Effector memory CD8-positive, alpha-beta T cell (primary cell): Measurements from ENCODE around the gene SLC38A4.
"Not testable (repeated sequence)": the region's sequence is repeated elsewhere in the genome, so short reads cannot be mapped to it uniquely, and the experiment has no call there.

Experiments used
- ATAC-seq: fragments of 150-1000 bp; cut with Tn5 transposase; replicated peaks from 2 replicates; pipeline ENCODE4 v1.10.0; 2021; ENCODE audit warnings: mild to moderate bottlenecking, moderate library complexity
- DNase-seq, 3 experiments: peaks; one replicate each; pipeline ENCODE4 v3.0.0; 2021
- H3K27ac Mint-ChIP-seq, 2 donors: one replicate each; pipeline ENCODE4 v1.8.0; 2022; ENCODE audit warnings: mild to moderate bottlenecking in 2 of 2, mixed read lengths in 2 of 2, moderate library complexity in 2 of 2
- H3K27me3 Mint-ChIP-seq, 2 donors: one replicate each; pipeline ENCODE4 v1.8.0; 2022; ENCODE audit warnings: mixed read lengths in 2 of 2
- H3K36me3 Mint-ChIP-seq: one replicate; pipeline ENCODE4 v1.8.0; 2022; ENCODE audit warnings: mild to moderate bottlenecking, moderate library complexity, mixed read lengths; ENCODE audit not compliant: insufficient read depth
- H3K4me1 Mint-ChIP-seq, 2 donors: one replicate each; pipeline ENCODE4 v1.8.0; 2022; ENCODE audit warnings: low read depth in 2 of 2, mixed read lengths in 2 of 2
- H3K4me3 Mint-ChIP-seq, 2 donors: one replicate each; pipeline ENCODE4 v1.8.0; 2022; ENCODE audit warnings: mild to moderate bottlenecking in 2 of 2, mixed read lengths in 2 of 2, moderate library complexity in 2 of 2
- H3K9me3 Mint-ChIP-seq, 2 donors: one replicate each; pipeline ENCODE4 v1.8.0; 2022; ENCODE audit warnings: mixed read lengths in 2 of 2
- total RNA-seq, 9 experiments: gene quantifications; one replicate each; lab custom pipeline; 2026; lab: John Stamatoyannopoulos, UW

The SLC38A4 gene, protein sequence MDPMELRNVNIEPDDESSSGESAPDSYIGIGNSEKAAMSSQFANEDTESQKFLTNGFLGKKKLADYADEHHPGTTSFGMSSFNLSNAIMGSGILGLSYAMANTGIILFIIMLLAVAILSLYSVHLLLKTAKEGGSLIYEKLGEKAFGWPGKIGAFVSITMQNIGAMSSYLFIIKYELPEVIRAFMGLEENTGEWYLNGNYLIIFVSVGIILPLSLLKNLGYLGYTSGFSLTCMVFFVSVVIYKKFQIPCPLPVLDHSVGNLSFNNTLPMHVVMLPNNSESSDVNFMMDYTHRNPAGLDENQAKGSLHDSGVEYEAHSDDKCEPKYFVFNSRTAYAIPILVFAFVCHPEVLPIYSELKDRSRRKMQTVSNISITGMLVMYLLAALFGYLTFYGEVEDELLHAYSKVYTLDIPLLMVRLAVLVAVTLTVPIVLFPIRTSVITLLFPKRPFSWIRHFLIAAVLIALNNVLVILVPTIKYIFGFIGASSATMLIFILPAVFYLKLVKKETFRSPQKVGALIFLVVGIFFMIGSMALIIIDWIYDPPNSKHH
- 0 to 0.21 (median 0) reads per million in 9 experiments for total RNA-seq

DNA sequence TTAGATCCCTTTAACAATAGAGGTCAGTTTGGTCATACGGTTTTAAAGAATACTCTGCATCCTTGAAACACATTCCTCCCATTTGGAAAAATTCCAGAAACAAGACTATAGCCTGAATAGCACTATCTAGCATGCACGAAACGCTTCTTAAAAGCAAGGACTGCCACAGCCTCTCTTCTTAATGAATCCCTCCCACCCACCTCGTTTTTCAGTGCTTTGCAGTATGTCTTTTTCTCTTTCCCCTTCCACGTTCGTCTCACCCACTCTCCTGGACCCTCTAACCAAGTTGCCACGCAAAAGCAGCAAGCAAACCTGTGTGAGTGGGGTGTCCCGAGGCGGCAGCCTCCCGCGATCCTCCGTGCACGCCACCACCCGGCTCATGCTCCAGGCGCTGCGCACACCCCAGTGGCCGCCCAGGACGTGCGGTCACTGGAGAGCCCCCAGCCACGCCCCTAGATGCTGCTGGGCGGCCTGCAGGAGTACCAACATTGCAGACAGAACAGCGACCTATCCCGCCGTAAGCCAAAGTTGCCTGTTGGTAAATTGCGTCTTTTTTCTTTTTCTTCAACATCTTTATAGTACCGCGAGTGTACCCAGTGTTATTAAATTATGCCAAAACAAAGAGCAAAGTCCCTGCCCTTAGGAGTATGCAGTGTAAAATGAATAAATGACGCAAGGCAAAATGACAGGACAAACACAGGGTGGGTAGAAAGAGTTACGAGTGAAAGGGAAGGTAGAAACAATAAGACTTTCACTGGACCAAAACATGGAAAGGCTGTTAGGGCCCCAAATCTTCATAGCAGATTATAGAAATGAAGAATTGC lies at the start of gene SLC38A4:
Gene SLC38A4 (minus strand): TSS at position 407 of the 824 bp plus-strand sequence. CDS start 32,926 bp downstream, outside the sequence.
- DNase-seq (no peak), ATAC-seq (no peak)
- Mint-ChIP-seq H3K4me1 (peaks cover 0 to 1% of the 10 kb centered on the region in 2 donors), H3K27me3 (peaks cover 71 to 78% of the 10 kb centered on the region in 2 donors), H3K27ac (no peak within 1 kb of the TSS), H3K36me3 (peaks cover 3% of the 10 kb centered on the region), H3K4me3 (no peak within 1 kb of the TSS), H3K9me3 (no peaks in the 10 kb centered on the region)

DNA sequence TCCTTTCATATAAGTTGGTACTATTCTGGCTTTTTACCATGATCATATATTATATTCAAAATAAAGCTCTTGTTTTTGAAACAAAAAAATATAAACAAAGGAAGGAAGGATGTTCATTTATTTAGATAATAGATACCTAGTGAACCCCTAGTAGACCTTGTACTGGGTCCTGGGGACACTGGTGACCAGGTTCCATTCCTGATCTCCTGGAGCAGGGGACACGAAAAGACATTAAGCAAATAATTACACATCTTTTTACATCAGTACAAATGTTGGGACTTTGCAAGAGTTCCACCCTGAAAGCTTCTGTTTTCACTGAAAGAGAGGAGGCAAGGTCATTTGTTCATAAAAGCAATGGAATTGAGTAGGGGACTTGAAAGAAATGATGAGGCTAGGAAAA lies 49.3 kb upstream of the SLC38A4 start:
- H3K4me3 Mint-ChIP-seq = no peak overlapping the region
- peaks cover 41% of the 10 kb centered on the region in 2 donors for H3K27me3 Mint-ChIP-seq
- no peak for DNase-seq
- no peaks in the 10 kb centered on the region for H3K4me1 Mint-ChIP-seq
- no peaks in the 10 kb centered on the region for H3K9me3 Mint-ChIP-seq
- H3K36me3 Mint-ChIP-seq = no peaks in the 10 kb centered on the region
- H3K27ac Mint-ChIP-seq = no peak overlapping the region
- no peak for ATAC-seq

DNA sequence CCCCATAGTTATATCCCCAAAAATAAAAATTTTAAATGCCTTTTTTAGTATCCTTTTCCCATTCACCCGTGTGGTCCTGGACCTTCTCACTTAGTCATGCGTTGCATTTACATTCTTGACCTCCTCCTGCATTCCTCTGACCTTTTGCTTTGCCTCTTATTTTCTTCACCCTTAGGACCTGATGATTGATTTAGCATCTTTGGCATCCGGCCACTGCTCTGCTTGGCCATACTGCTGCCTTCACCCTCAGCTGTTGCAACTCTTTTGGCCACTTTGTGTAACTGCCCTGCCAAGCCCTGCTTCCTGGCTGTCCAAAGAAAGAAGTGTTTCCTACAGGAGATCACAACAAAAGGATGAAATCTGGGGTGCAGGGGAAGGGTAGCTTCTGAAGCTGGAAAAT lies 48.8 kb upstream of the SLC38A4 start:
- peaks cover 40% of the 10 kb centered on the region in 2 donors for H3K27me3 Mint-ChIP-seq
- no peaks in the 10 kb centered on the region for H3K9me3 Mint-ChIP-seq
- DNase-seq (no peak), ATAC-seq (no peak)
- no peak overlapping the region for H3K4me3 Mint-ChIP-seq
- H3K27ac Mint-ChIP-seq = no peak overlapping the region
- H3K4me1 Mint-ChIP-seq = no peaks in the 10 kb centered on the region
- H3K36me3 Mint-ChIP-seq = no peaks in the 10 kb centered on the region

DNA sequence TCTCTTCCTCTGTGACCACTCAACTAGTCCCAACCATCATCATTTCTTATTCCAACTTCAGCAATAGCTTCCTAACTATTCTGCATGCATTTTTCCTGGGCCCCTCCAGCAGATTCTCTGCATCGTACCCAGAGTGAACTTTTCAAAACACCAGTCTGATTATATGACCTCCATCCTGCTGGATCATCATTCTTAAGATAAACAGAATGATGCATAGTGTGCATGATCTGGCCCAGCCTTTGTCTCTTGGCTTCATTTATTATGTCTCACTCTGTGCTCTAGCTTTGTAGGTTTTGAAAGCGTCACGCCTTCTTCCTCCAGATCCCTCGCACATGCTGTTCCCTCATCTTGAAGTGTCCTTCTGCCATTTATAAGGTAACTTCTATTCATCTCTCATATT lies 46.3 kb upstream of the SLC38A4 start:
- no peak for DNase-seq
- no peak for ATAC-seq
- Mint-ChIP-seq H3K27ac (no peak overlapping the region), H3K4me3 (no peak overlapping the region), H3K9me3 (no peaks in the 10 kb centered on the region), H3K27me3 (peaks cover 28 to 30% of the 10 kb centered on the region in 2 donors), H3K4me1 (no peaks in the 10 kb centered on the region), H3K36me3 (no peaks in the 10 kb centered on the region)

DNA sequence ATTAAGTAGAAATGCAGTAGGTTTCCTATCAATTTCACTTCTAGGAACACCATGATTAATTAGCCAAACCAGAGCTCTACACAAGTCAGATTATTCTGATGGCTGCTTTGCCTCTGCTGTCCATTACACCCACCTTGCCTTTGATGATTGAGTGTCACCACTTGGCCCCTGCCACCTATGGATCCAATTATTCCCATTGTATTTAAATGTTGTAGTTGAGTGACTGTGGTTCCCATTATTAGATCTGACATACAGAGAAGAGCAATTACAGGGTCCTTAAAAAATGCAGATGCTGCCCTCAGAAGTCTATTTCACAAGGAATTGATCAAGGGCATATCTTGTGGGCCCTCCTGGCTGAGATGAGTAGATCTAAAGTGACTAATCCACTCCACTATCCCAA lies 39.5 kb upstream of the SLC38A4 start:
- no peaks in the 10 kb centered on the region for H3K4me1 Mint-ChIP-seq
- no peak overlapping the region for H3K27ac Mint-ChIP-seq
- H3K27me3 Mint-ChIP-seq = peaks cover 7 to 34% of the 10 kb centered on the region in 2 donors
- no peaks in the 10 kb centered on the region for H3K36me3 Mint-ChIP-seq
- ATAC-seq (no peak), DNase-seq (no peak)
- H3K4me3 Mint-ChIP-seq = no peak overlapping the region
- H3K9me3 Mint-ChIP-seq = peaks cover 0 to 7% of the 10 kb centered on the region in 2 donors

DNA sequence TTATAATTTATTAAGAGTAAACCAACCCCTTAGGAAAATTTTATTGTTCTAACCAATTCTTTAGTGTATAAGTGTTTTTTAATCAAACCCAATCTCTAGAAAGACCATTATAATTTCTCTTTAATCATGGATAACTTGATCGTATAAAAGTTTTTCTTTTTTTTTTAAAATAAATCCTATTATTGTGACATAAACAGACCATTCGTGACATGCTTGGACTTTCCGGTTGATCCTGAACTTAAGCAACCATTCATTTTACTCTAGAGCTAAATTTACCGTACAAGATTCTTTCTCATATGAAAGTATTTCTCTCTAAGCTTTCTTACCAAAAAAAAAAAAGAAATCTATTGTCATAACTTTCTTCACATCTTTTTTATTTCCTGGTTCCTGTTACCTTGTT lies 32.6 kb upstream of the SLC38A4 start:
- Mint-ChIP-seq H3K27ac (no peak overlapping the region), H3K9me3 (no peaks in the 10 kb centered on the region), H3K4me1 (no peaks in the 10 kb centered on the region), H3K36me3 (no peaks in the 10 kb centered on the region), H3K4me3 (no peak overlapping the region), H3K27me3 (peaks cover 0 to 26% of the 10 kb centered on the region in 2 donors)
- DNase-seq (no peak), ATAC-seq (no peak)

DNA sequence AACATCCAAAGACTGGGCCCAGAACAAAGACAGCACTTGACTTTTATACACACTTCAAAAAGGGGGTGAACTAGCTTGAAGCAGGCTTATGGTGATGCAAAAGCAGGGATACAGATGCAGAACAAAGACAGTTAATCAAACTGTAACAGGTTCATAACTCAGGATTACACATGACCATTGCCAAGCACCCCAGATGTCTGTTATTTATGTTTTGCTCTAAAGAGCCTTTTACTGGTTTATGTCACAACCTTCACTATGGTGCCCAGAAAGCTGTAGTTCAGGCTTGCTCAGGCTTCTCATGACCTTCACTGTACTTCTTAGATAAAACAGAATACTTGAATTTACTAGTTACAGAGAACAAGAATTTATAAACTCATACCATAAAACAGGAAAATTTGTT lies 31.7 kb upstream of the SLC38A4 start:
- Mint-ChIP-seq H3K36me3 (no peaks in the 10 kb centered on the region), H3K27me3 (peaks cover 0 to 17% of the 10 kb centered on the region in 2 donors), H3K9me3 (no peaks in the 10 kb centered on the region), H3K4me3 (no peak overlapping the region), H3K27ac (no peak overlapping the region), H3K4me1 (no peaks in the 10 kb centered on the region)
- no peak for DNase-seq
- no peak for ATAC-seq

DNA sequence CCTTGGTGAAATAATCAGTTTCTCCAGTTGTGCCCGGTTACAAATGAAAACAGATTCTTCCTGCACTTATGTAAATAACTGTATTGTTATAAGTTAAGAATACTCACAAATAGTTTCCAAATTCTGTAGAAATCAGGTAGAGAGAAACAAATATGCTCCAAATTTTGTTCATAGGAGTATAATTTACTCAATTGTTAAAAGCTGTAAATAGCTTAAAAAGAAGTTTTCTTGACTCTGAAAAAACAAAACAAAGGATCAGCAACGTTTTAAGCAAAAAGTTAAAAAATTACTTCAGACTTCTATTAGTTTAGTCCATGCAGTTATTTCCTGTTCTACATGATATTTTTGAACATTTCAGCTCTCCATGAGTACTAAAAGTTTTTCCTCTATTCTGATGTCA lies 30.0 kb upstream of the SLC38A4 start:
- Mint-ChIP-seq H3K4me1 (no peaks in the 10 kb centered on the region), H3K27me3 (peaks cover 6 to 7% of the 10 kb centered on the region in 2 donors), H3K36me3 (no peaks in the 10 kb centered on the region), H3K9me3 (no peaks in the 10 kb centered on the region), H3K4me3 (no peak overlapping the region), H3K27ac (no peak overlapping the region)
- ATAC-seq = no peak
- no peak for DNase-seq

DNA sequence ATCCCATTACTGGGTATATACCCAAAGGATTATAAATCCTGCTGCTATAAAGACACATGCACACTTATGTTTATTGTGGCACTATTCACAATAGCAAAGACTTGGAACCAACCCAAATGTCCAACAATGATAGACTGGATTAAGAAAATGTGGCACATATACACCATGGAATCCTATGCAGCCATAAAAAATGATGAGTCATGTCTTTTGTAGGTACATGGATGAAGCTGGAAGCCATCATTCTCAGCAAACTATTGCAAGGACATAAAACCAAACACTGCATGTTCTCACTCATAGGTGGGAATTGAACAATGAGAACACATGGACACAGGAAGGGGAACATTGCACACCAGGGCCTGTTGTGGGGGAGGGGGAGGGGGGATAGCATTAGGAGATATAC lies 28.4 kb upstream of the SLC38A4 start:
- peaks cover 18 to 22% of the 10 kb centered on the region in 2 donors for H3K27me3 Mint-ChIP-seq
- DNase-seq, H3K4me1 Mint-ChIP-seq, H3K36me3 Mint-ChIP-seq, H3K27ac Mint-ChIP-seq, ATAC-seq, H3K9me3 Mint-ChIP-seq, H3K4me3 Mint-ChIP-seq: not testable (repeated sequence)

DNA sequence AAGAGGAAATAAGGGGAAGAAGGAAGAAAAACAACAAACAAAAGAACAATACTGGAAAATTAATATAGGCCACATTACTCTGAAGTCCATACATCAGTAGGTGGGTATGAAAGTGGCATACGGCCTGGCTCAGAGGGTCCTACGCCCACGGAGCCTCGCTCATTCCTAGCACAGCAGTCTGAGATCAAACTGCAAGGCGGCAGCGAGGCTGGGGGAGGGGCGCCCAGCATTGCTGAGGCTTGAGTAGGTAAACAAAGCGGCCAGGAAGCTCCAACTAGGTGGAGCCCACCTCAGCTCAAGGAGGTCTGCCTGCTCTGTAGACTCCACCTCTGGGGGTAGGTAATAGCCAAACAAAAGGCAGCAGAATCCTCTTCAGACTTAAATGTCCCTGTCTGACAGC lies 23.0 kb upstream of the SLC38A4 start:
- H3K4me3 Mint-ChIP-seq = not testable (repeated sequence)

DNA sequence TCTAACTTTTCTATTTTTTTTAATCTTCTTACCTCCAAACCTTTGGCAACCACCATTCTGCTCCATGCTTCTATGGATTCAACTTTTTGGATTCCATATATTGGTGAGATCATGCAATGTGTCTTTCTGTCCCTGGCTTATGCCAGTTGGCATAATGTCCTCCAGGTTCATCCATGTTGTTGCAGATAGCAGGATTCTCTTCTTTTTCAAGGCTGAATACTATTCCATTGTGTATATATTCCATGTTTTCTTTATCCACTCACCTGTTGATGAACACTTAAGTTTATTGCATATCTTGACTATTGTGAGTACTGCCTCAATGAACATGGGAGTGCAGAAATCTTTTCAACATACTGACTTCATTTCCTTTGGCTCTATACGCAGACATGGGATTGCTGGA lies 21.2 kb upstream of the SLC38A4 start:
- Mint-ChIP-seq H3K4me1 (no peaks in the 10 kb centered on the region), H3K4me3 (no peak overlapping the region), H3K9me3 (peaks cover 0 to 4% of the 10 kb centered on the region in 2 donors), H3K27me3 (peaks cover 60 to 61% of the 10 kb centered on the region in 2 donors), H3K36me3 (no peaks in the 10 kb centered on the region), H3K27ac (no peak overlapping the region)
- ATAC-seq (no peak), DNase-seq (no peak)

More for the DNA sequence above, 23.0 kb upstream of the SLC38A4 start:
- H3K27ac Mint-ChIP-seq, ATAC-seq, DNase-seq, H3K9me3 Mint-ChIP-seq, H3K36me3 Mint-ChIP-seq, H3K4me1 Mint-ChIP-seq: not testable (repeated sequence)
- H3K27me3 Mint-ChIP-seq = peaks cover 48 to 54% of the 10 kb centered on the region in 2 donors

DNA sequence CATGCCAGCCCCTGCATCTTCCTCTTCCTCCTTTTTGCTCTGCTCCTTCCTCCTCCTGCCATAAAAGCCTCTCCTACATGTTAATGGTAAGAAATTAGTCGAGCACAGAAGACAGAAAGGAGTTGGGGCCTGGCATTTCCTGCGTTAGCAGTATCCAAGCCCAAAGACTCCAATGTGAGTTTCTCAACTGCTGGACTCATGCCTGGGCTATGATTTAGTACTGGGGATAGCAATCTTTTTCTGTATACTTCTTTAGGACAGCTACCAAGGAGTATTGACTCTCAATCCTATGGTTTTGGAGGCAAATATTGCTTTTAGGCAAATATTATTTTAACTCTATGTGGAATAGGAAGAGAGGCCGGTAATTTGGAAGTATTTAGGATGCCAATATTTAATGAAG lies 18.0 kb upstream of the SLC38A4 start:
- H3K9me3 Mint-ChIP-seq = peaks cover 0 to 1% of the 10 kb centered on the region in 2 donors
- H3K36me3 Mint-ChIP-seq = no peaks in the 10 kb centered on the region
- ATAC-seq (no peak), DNase-seq (no peak)
- H3K4me3 Mint-ChIP-seq = no peak overlapping the region
- H3K27me3 Mint-ChIP-seq = peaks cover 62 to 70% of the 10 kb centered on the region in 2 donors
- no peak overlapping the region for H3K27ac Mint-ChIP-seq
- H3K4me1 Mint-ChIP-seq = no peaks in the 10 kb centered on the region

DNA sequence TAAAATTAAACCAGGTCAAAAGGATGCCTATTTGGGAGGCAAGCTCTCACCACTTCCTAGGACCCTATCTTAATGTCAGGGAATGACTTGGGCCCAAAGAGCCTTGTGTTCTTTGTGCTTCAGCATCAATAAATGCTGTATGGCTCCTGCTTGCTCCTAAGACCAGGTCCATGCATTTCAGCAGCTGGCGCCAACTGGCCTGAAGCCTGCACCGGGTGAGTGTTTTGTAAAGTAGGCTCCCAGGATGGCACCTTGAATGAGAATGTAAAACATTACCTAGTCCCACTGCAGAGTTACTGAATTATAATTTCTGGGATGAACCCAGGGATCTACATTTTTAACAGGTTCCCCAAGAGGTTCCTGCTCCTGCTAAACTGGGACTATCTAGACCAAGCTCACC lies 16.1 kb upstream of the SLC38A4 start:
- Mint-ChIP-seq H3K4me1 (no peaks in the 10 kb centered on the region), H3K9me3 (no peaks in the 10 kb centered on the region), H3K27me3 (peaks cover 50 to 68% of the 10 kb centered on the region in 2 donors), H3K27ac (no peak overlapping the region), H3K36me3 (no peaks in the 10 kb centered on the region), H3K4me3 (no peak overlapping the region)
- ATAC-seq (no peak), DNase-seq (no peak)
